ENCODE measurements around the gene S1PR3. TPM values are rescaled to one million over a fixed set of nuclear protein-coding genes. Genes with fewer than 3 reads are reported as not detected.

The S1PR3 gene
- total and polyA plus RNA-seq, 9 of the 15 experiments (the other 6 are each of a cell fraction or from before 2014, with no cell fraction given): 0.03 to 2.0 (median 0.29) TPM

DNA sequence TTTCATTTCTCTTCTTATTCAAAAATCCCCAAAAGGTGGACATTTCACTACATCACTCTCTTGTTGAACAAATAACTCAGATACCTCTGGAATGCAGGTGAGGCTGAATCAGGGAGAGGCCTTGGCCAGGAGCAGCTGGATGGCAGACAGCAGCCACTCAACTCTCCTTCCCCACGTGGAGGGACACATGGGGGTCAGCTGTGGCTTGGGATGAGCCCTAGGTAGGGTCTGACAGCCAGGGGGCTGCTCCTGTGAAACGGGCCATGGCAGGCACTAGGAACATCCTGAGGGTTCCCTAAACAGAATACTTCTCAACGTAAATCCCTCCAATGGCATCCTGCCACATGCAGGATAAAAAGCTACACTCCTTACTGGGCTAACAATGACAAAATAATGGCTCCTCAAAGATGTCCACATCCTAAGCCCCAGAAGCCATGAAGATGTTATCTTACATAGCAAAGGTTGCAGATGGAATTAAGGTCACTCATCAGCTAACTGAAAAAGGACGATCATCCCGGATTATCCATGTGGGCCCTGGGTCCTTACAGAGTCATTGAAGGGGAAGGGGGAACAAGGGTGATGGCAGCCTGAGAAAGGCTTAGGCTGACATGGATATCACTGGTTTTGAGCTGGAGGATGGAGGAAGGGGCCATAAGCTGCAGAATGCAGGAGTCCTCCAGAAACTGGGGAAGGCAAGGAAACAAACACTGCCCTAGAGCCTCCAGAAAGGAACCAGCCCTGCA is 31.4 kb upstream of the S1PR3 start:
- H3K79me2 ChIP-seq (ENCODE audit: control insufficient read depth, insufficient read depth, low read length): no peaks in the 10 kb centered on the region
- H3K9me3 ChIP-seq (replicated peaks; ENCODE audit: control insufficient read depth, insufficient read depth, low read depth, low read length): no peaks in the 10 kb centered on the region
- no peaks in the 10 kb centered on the region for H3K9me1 ChIP-seq (ENCODE audit: control insufficient read depth, insufficient read depth, low read length)
- H3K36me3 ChIP-seq (ENCODE audit: control insufficient read depth, insufficient read depth, low read length): no peaks in the 10 kb centered on the region
- 25% methylated on average over 5 of the region's 5 CpGs for WGBS (ENCODE audit: insufficient coverage, low coverage, missing lambda C conversion rate)
- ATAC-seq: no peak
- no peak overlapping the region for H3K27ac ChIP-seq (ENCODE audit: extremely low read depth, low read depth, low read length)
- H3K9ac ChIP-seq (ENCODE audit: insufficient read depth in 1 of 2, low read depth in 2 of 2, low read length in 2 of 2): no peak overlapping the region
- H3K4me3 ChIP-seq: no peak overlapping the region
- no peak for DNase-seq (ENCODE audit: extremely low read depth in 1 of 4, low spot score in 3 of 4)
- H4K20me1 ChIP-seq (replicated peaks; ENCODE audit: control insufficient read depth, insufficient read depth, low read length): no peaks in the 10 kb centered on the region
- FAIRE-seq: no peak
- intact Hi-C loops (cut with micrococcal nuclease) (no loop called here), in situ Hi-C loops (cut with MboI) (no loop called here)
- H3K27me3 ChIP-seq (ENCODE audit: control insufficient read depth in 2 of 2, insufficient read depth in 2 of 2, low read length in 2 of 2): no peaks in the 10 kb centered on the region; a peak in 1 of 5 replicates
- BruUV-seq (replicated peaks): no TSS peak
- ChIA-PET CTCF (ENCODE audit: low intra/inter-chr PET ratio) (no interaction called here), POLR2A (interaction anchor here (0.5 to 0.7 kb wide), 2 partner anchors 11 to 114 kb away, joined by 3 read pairs; no protein-coding TSS in a partner anchor)
- H2AFZ ChIP-seq (ENCODE audit: low read depth, low read length): no peak overlapping the region
- no peaks in the 10 kb centered on the region for H3K4me1 ChIP-seq (replicated peaks in 1 of 2; ENCODE audit: control insufficient read depth in 2 of 2, insufficient read depth in 2 of 2, low read length in 2 of 2)
- no peak overlapping the region for H3K4me2 ChIP-seq (ENCODE audit: insufficient read depth, low read length)
- TF ChIP-seq RCOR1 (IDR thresholded peaks at IDR 0.05; ENCODE audit: borderline replicate concordance in 1 of 2, low read depth in 2 of 2, low read length in 2 of 2) (no peak), CEBPG (CRISPR knock-in tag; IDR thresholded peaks at IDR 0.05) (no peak), CEBPG (tag; conservative IDR thresholded peaks at IDR 0.05 in 1 of 2, IDR thresholded peaks at IDR 0.05 in 1 of 2) (no peak), XRCC3 (IDR thresholded peaks at IDR 0.05) (no peak), DACH1 (IDR thresholded peaks at IDR 0.05; ENCODE audit: partially characterized antibody) (no peak), PYGO2 (tag; IDR thresholded peaks at IDR 0.05) (no peak), RBM14 (IDR thresholded peaks at IDR 0.05; ENCODE audit: borderline replicate concordance, insufficient read depth, low read depth, low read length) (no peak), HNRNPLL (IDR thresholded peaks at IDR 0.05; ENCODE audit: low read depth, low read length, poor library complexity, severe bottlenecking) (no peak), SAP30 (IDR thresholded peaks at IDR 0.05; ENCODE audit: borderline replicate concordance, insufficient read depth, low read depth, low read length, poor library complexity, severe bottlenecking) (no peak), TEAD1 (CRISPR knock-in tag; IDR thresholded peaks at IDR 0.05) (no peak), ZC3H11A (IDR thresholded peaks at IDR 0.05; ENCODE audit: low read depth, low read length) (no peak), PURB (CRISPR knock-in tag; IDR thresholded peaks at IDR 0.05; ENCODE audit: low read depth) (no peak), ZNF778 (CRISPR knock-in tag; IDR thresholded peaks at IDR 0.05) (no peak)
- TF ChIP-seq, protein P1, sequence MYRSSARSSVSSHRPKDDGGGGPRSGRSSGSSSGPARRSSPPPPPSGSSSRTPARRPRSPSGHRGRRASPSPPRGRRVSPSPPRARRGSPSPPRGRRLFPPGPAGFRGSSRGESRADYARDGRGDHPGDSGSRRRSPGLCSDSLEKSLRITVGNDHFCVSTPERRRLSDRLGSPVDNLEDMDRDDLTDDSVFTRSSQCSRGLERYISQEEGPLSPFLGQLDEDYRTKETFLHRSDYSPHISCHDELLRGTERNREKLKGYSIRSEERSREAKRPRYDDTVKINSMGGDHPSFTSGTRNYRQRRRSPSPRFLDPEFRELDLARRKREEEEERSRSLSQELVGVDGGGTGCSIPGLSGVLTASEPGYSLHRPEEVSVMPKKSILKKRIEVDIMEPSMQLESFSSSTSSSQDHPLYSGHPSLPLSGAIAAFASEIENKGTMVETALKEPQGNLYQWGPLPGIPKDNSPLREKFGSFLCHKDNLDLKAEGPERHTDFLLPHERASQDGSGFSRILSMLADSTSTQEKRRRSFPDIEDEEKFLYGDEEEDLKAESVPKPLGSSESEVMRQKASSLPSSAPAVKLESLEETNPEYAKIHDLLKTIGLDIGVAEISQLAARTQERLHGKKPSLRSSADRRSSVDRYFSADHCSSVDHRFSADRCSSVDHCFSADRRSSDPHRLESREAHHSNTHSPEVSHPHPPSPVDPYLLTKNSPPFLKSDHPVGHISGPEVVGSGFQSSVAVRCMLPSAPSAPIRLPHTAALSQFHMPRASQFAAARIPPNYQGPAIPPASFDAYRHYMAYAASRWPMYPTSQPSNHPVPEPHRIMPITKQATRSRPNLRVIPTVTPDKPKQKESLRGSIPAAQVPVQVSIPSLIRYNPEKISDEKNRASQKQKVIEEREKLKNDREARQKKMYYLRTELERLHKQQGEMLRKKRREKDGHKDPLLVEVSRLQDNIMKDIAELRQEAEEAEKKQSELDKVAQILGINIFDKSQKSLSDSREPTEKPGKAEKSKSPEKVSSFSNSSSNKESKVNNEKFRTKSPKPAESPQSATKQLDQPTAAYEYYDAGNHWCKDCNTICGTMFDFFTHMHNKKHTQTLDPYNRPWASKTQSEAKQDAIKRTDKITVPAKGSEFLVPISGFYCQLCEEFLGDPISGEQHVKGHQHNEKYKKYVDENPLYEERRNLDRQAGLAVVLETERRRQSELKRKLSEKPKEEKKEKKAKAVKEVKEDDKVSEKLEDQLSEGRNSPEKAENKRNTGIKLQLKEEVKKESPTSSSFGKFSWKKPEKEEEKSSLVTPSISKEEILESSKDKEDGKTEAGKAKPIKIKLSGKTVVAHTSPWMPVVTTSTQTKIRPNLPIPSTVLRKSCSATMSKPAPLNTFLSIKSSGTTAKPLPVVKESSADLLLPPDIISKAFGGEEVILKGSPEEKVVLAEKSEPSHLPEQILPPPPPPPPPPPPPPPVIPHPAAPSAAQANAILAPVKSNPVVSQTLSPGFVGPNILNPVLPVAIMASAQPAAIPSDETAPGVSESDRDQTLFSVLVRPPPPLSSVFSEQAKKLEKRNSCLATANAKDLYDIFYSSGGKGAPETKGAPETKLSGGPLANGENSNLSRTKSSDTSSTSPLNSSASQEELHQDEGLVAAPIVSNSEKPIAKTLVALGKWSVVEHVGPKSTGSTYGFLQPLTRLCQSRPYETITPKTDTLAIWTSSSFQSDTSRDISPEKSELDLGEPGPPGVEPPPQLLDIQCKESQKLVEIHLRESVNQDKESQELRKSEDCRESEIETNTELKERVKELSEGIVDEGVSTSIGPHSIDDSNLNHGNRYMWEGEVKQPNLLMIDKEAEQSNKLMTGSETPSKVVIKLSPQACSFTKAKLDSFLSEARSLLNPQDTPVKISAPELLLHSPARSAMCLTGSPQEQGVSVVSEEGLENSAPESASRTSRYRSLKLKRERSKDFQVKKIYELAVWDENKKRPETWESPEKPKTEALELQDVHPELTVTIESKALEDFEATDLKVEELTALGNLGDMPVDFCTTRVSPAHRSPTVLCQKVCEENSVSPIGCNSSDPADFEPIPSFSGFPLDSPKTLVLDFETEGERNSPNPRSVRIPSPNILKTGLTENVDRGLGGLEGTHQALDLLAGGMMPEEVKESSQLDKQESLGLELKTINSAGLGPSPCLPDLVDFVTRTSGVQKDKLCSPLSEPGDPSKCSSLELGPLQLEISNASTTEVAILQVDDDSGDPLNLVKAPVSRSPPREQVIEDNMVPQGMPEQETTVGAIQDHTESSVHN (IDR thresholded peaks at IDR 0.05; ENCODE audit: borderline replicate concordance in 1 of 2, low read depth in 1 of 2): no peak
